ENCODE results near the gene PDZK1IP1. TPM values are rescaled to one million over a fixed set of nuclear protein-coding genes. Genes with fewer than 3 reads are reported as not detected.

Gene PDZK1IP1
- total RNA-seq, 1 experiment from 2014 or later, result not detected

DNA sequence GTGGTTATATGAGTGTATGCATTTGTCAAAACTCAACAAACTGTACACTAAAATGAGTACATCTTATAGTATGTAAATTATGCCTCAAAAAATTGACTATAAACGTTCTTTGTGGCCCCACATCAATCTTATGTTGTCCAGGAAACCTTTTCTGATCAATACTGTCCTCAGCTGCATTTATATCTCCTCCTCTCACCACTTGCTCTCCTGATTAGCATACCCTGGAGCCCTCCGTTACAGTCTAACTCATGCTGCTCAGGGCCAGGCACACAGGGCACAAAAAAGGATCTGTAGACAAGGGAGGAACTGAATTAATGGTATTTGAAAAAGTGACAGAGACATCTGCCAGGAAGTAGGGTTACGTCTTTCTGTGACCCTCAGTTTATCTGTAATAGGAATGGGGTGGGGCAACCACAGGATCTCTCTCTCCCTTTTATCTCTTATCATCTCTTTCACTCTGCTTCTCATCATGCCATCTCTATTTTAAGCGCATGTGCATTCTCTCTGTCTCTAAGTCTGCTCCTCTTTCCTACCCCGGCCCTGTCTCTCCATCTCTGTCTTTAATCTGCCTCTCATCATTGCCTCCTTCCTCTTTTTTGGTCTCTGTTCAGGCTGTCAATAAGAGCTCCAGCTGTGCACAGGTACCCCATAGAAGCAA lies 49.2 kb upstream of the PDZK1IP1 start:
- Histone ChIP-seq H3K9me3 (ENCODE audit: control insufficient read depth in 1 of 2, insufficient read depth in 1 of 2, low read depth in 1 of 2, low read length in 2 of 2) (no peaks in the 10 kb centered on the region), H3K4me3 (replicated peaks in 1 of 2; ENCODE audit: low read depth in 1 of 2, low read length in 2 of 2) (no peak overlapping the region), H2AFZ (ENCODE audit: low read depth, low read length, poor library complexity, severe bottlenecking) (no peak overlapping the region), H3K4me2 (ENCODE audit: low read length) (no peak overlapping the region), H3K79me2 (ENCODE audit: insufficient read depth, low read length) (no peaks in the 10 kb centered on the region), H3K4me1 (ENCODE audit: control insufficient read depth in 1 of 2, insufficient read depth in 2 of 2, low read length in 2 of 2) (no peaks in the 10 kb centered on the region), H3K9me2 (ENCODE audit: insufficient read depth) (no peaks in the 10 kb centered on the region), H4K20me1 (ENCODE audit: insufficient read depth) (no peaks in the 10 kb centered on the region), H3K36me3 (ENCODE audit: control insufficient read depth in 1 of 2, insufficient read depth in 2 of 2, low read length in 2 of 2) (no peaks in the 10 kb centered on the region), H3K27ac (ENCODE audit: low read depth, low read length) (no peak overlapping the region), H3K27me3 (ENCODE audit: insufficient read depth, low read length) (no peaks in the 10 kb centered on the region), H3K9ac (ENCODE audit: low read length) (no peak overlapping the region)
- BruUV-seq (replicated peaks), result no TSS peak
- TF ChIP-seq EGR1 (IDR thresholded peaks at IDR 0.05; ENCODE audit: low read depth) (no peak), SP1 (IDR thresholded peaks at IDR 0.05; ENCODE audit: low read depth) (no peak), RAD21 (IDR thresholded peaks at IDR 0.05; ENCODE audit: low read depth) (no peak), SRF (IDR thresholded peaks at IDR 0.05; ENCODE audit: low read depth) (no peak), EZH2 (IDR thresholded peaks at IDR 0.05) (no peak)
- TF ChIP-seq, protein P1, sequence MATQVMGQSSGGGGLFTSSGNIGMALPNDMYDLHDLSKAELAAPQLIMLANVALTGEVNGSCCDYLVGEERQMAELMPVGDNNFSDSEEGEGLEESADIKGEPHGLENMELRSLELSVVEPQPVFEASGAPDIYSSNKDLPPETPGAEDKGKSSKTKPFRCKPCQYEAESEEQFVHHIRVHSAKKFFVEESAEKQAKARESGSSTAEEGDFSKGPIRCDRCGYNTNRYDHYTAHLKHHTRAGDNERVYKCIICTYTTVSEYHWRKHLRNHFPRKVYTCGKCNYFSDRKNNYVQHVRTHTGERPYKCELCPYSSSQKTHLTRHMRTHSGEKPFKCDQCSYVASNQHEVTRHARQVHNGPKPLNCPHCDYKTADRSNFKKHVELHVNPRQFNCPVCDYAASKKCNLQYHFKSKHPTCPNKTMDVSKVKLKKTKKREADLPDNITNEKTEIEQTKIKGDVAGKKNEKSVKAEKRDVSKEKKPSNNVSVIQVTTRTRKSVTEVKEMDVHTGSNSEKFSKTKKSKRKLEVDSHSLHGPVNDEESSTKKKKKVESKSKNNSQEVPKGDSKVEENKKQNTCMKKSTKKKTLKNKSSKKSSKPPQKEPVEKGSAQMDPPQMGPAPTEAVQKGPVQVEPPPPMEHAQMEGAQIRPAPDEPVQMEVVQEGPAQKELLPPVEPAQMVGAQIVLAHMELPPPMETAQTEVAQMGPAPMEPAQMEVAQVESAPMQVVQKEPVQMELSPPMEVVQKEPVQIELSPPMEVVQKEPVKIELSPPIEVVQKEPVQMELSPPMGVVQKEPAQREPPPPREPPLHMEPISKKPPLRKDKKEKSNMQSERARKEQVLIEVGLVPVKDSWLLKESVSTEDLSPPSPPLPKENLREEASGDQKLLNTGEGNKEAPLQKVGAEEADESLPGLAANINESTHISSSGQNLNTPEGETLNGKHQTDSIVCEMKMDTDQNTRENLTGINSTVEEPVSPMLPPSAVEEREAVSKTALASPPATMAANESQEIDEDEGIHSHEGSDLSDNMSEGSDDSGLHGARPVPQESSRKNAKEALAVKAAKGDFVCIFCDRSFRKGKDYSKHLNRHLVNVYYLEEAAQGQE (IDR thresholded peaks at IDR 0.05; ENCODE audit: low read depth), result no peak
- TF ChIP-seq, protein P2, sequence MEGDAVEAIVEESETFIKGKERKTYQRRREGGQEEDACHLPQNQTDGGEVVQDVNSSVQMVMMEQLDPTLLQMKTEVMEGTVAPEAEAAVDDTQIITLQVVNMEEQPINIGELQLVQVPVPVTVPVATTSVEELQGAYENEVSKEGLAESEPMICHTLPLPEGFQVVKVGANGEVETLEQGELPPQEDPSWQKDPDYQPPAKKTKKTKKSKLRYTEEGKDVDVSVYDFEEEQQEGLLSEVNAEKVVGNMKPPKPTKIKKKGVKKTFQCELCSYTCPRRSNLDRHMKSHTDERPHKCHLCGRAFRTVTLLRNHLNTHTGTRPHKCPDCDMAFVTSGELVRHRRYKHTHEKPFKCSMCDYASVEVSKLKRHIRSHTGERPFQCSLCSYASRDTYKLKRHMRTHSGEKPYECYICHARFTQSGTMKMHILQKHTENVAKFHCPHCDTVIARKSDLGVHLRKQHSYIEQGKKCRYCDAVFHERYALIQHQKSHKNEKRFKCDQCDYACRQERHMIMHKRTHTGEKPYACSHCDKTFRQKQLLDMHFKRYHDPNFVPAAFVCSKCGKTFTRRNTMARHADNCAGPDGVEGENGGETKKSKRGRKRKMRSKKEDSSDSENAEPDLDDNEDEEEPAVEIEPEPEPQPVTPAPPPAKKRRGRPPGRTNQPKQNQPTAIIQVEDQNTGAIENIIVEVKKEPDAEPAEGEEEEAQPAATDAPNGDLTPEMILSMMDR (IDR thresholded peaks at IDR 0.05 in 2 of 3, conservative IDR thresholded peaks at IDR 0.05 in 1 of 3; ENCODE audit: borderline replicate concordance in 1 of 3, insufficient read depth in 1 of 3, low read depth in 2 of 3, low read length in 2 of 3), result no peak
- intact Hi-C loops (cut with micrococcal nuclease), result no loop called here
- DNase-seq (ENCODE audit: low read depth, low spot score) (no peak), ATAC-seq (no peak)
- ChIA-PET RAD21 (ENCODE audit: low non-redundant PET in 1 of 2, low total read pairs in 2 of 2, uncharacterized antibody in 2 of 2, unreplicated experiment in 2 of 2) (interaction anchor here in 1 of 2 experiments (0.7 kb wide), 1 partner anchor 59 kb away, joined by 3 read pairs; no protein-coding TSS in a partner anchor), CTCF (interaction anchor here (0.7 kb wide), 1 partner anchor 60 kb away, joined by 3 read pairs; no protein-coding TSS in a partner anchor), POLR2A (no interaction called here)

Data from HCT116 (cell line).